GM23338 (cell line): ENCODE data around the gene FAM81A. TPM values are rescaled to one million over a fixed set of nuclear protein-coding genes. Genes with fewer than 3 reads are reported as not detected.

Source experiments
- ATAC-seq: fragments of 200-7000 bp; cut with Tn5 transposase; 3 replicates; pipeline ENCODE4 v1.9.1; 2020
- DNase-seq: peaks from one replicate; pipeline ENCODE4 v3.0.0-alpha.2; 2015; ENCODE audit warnings: low spot score
- H2AFZ ChIP-seq: fragments of 200-600 bp; sonication (generic); 2 replicates; pipeline ENCODE4 v1.8.0; 2016; ENCODE audit warnings: antibody characterized with exemption, mild to moderate bottlenecking, moderate library complexity
- H3F3A ChIP-seq: fragments of 200-600 bp; sonication (generic); replicated peaks from 2 replicates; pipeline ENCODE4 v1.8.0; 2017; ENCODE audit warnings: antibody characterized with exemption, mixed run types, low read depth
- H3K27ac ChIP-seq: fragments of 200-600 bp; sonication (generic); 2 replicates; pipeline ENCODE4 v1.6.1; 2016; ENCODE audit warnings: low read depth
- H3K27me3 ChIP-seq: fragments of 200-600 bp; sonication (generic); 2 replicates; pipeline ENCODE4 v1.8.0; 2016; ENCODE audit warnings: mild to moderate bottlenecking, mixed run types, moderate library complexity; ENCODE audit not compliant: insufficient read depth
- H3K36me3 ChIP-seq: fragments of 200-600 bp; sonication (generic); 2 replicates; pipeline ENCODE4 v1.8.0; 2016; ENCODE audit warnings: mild to moderate bottlenecking; ENCODE audit not compliant: insufficient read depth
- H3K4me1 ChIP-seq: fragments of 200-600 bp; sonication (generic); 2 replicates; pipeline ENCODE4 v1.8.0; 2016; ENCODE audit warnings: mild to moderate bottlenecking, moderate library complexity; ENCODE audit not compliant: insufficient read depth
- H3K4me2 ChIP-seq: fragments of 200-600 bp; sonication (generic); 2 replicates; pipeline ENCODE4 v1.7.1; 2017; ENCODE audit warnings: mixed run types
- H3K4me3 ChIP-seq: fragments of 200-600 bp; sonication (generic); 2 replicates; pipeline ENCODE4 v1.6.1; 2016; ENCODE audit warnings: mixed run types
- H3K79me2 ChIP-seq: fragments of 200-600 bp; sonication (generic); replicated peaks from 2 replicates; pipeline ENCODE4 v1.8.0; 2017; ENCODE audit warnings: mild to moderate bottlenecking; ENCODE audit not compliant: insufficient read depth
- H3K9me2 ChIP-seq: fragments of 200-600 bp; sonication (generic); 2 replicates; pipeline ENCODE4 v1.8.0; 2017; ENCODE audit not compliant: insufficient read depth
- H4K20me1 ChIP-seq: fragments of 200-600 bp; sonication (generic); replicated peaks from 2 replicates; pipeline ENCODE4 v1.8.0; 2017; ENCODE audit warnings: mild to moderate bottlenecking; ENCODE audit not compliant: insufficient read depth
- H3K27ac Mint-ChIP-seq: 2 replicates; pipeline ENCODE4 v1.8.0; 2020; ENCODE audit warnings: inconsistent platforms, mild to moderate bottlenecking, moderate library complexity, mixed read lengths
- H3K27me3 Mint-ChIP-seq: 3 replicates; pipeline ENCODE4 v1.8.0; 2022; ENCODE audit warnings: low read depth, mild to moderate bottlenecking, moderate library complexity, mixed read lengths, inconsistent platforms; ENCODE audit not compliant: insufficient read depth, poor library complexity
- H3K36me3 Mint-ChIP-seq: 3 replicates; pipeline ENCODE4 v1.8.0; 2021; ENCODE audit warnings: low read depth, mild to moderate bottlenecking, inconsistent platforms, moderate library complexity, mixed read lengths
- H3K4me1 Mint-ChIP-seq: 3 replicates; pipeline ENCODE4 v1.8.0; 2020; ENCODE audit warnings: mild to moderate bottlenecking, inconsistent platforms, mixed read lengths
- H3K4me3 Mint-ChIP-seq: 3 replicates; pipeline ENCODE4 v1.8.0; 2021; ENCODE audit warnings: moderate library complexity, mild to moderate bottlenecking, inconsistent platforms, mixed read lengths
- H3K9me3 Mint-ChIP-seq: 3 replicates; pipeline ENCODE4 v1.8.0; 2020; ENCODE audit warnings: moderate library complexity, mild to moderate bottlenecking, inconsistent platforms, mixed read lengths
- EZH2 ChIP-seq: fragments of 200-600 bp; sonication (generic); IDR thresholded peaks from one replicate; pipeline ENCODE4 v1.8.0; 2017; ENCODE audit warnings: antibody characterized with exemption, mild to moderate bottlenecking, low read depth; ENCODE audit not compliant: unreplicated experiment
- JUNB ChIP-seq: IDR thresholded peaks from one replicate; pipeline ENCODE4 v1.6.1; 2016; ENCODE audit warnings: antibody characterized with exemption; ENCODE audit not compliant: unreplicated experiment
- NANOG ChIP-seq: IDR thresholded peaks from 2 replicates; pipeline ENCODE4 v1.6.1; 2016; ENCODE audit warnings: antibody characterized with exemption, borderline replicate concordance
- POLR2AphosphoS5 ChIP-seq: IDR thresholded peaks from 2 replicates; pipeline ENCODE4 v1.6.1; 2016; ENCODE audit warnings: antibody characterized with exemption, low read depth
- STAT1 ChIP-seq: IDR thresholded peaks from one replicate; pipeline ENCODE4 v1.6.1; 2016; ENCODE audit warnings: antibody characterized with exemption; ENCODE audit not compliant: unreplicated experiment
- polyA plus RNA-seq: library from polyadenylated mRNA; unstranded; fragments of >200 nt; fragmentation: Nextera tagmentation; extraction: Ambion mirVana; gene quantifications from 2 replicates; pipeline ENCODE4 v1.2.1, GENCODE V29; 2016
- total RNA-seq: library from RNA; depleted of rRNA; stranded (reverse); fragments of >200 nt; shearing (Covaris generic); gene quantifications from 2 replicates; pipeline ENCODE4 v1.2.3, GENCODE V29; 2014
- TF ChIP-seq, protein P1 (sequence below): IDR thresholded peaks from one replicate; pipeline ENCODE4 v1.6.1; 2018; ENCODE audit warnings: antibody characterized with exemption; ENCODE audit not compliant: unreplicated experiment
- TF ChIP-seq, protein P2 (sequence below), 2 experiments: fragments of 200-600 bp in 1 of 2; sonication (generic) in 1 of 2; conservative IDR thresholded peaks; 2 replicates each; pipeline versions ENCODE4 v1.5.1 to v1.6.1; 2016 to 2017; ENCODE audit warnings: antibody characterized with exemption in 2 of 2, low read depth in 2 of 2, mild to moderate bottlenecking in 2 of 2, moderate library complexity in 1 of 2
- TF ChIP-seq, protein P3 (sequence below): IDR thresholded peaks from 2 replicates; pipeline ENCODE4 v1.6.1; 2016; ENCODE audit warnings: antibody characterized with exemption

Gene FAM81A
- total and polyA plus RNA-seq, 2 experiments from 2014 or later = 0.73 to 4.1 TPM

DNA sequence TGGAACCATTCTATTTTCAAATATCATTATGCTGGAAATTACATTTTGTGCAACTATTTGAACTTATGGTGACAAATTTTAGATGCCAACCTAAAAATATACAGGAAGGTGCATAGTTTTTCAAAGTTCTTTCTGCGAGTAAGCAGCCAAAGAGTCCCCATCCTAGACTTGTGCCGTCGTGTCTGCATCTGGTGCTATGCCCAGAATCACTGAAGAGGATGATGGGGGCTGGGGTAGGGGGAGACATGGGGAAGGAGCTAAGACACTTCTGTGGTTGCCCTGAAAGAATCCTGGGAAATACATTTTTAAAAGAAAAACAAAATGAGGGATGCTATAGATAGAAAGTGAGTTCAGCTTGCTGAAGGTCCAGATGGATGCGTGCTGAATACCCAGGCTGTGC is 21.2 kb upstream of the FAM81A start (continued):
- TF ChIP-seq, protein P1, sequence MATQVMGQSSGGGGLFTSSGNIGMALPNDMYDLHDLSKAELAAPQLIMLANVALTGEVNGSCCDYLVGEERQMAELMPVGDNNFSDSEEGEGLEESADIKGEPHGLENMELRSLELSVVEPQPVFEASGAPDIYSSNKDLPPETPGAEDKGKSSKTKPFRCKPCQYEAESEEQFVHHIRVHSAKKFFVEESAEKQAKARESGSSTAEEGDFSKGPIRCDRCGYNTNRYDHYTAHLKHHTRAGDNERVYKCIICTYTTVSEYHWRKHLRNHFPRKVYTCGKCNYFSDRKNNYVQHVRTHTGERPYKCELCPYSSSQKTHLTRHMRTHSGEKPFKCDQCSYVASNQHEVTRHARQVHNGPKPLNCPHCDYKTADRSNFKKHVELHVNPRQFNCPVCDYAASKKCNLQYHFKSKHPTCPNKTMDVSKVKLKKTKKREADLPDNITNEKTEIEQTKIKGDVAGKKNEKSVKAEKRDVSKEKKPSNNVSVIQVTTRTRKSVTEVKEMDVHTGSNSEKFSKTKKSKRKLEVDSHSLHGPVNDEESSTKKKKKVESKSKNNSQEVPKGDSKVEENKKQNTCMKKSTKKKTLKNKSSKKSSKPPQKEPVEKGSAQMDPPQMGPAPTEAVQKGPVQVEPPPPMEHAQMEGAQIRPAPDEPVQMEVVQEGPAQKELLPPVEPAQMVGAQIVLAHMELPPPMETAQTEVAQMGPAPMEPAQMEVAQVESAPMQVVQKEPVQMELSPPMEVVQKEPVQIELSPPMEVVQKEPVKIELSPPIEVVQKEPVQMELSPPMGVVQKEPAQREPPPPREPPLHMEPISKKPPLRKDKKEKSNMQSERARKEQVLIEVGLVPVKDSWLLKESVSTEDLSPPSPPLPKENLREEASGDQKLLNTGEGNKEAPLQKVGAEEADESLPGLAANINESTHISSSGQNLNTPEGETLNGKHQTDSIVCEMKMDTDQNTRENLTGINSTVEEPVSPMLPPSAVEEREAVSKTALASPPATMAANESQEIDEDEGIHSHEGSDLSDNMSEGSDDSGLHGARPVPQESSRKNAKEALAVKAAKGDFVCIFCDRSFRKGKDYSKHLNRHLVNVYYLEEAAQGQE = no peak
- TF ChIP-seq POLR2AphosphoS5 (no peak), EZH2 (no peak)

DNA sequence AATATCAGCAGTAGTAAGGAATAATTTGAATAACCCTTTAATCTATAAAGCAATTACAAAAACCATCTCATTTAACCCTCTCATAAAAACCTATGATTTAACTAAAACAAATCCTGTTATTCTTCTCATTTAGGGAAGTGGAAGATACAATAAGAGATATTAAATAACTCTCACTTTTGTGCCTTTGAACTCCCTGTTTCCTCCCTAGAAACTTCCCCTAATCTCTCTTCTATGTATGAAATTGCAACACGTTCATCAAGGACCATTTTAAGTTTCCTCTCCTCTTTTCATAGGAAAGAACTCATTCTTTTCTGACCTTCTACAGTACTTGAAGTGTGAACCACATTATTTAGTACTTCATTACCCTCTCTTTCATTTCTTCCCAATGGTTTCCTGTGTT is 18.8 kb upstream of the FAM81A start:
- no peak overlapping the region for H2AFZ ChIP-seq
- Mint-ChIP-seq H3K27me3 (peaks cover 2% of the 10 kb centered on the region), H3K36me3 (no peaks in the 10 kb centered on the region), H3K4me1 (peaks cover 17% of the 10 kb centered on the region), H3K9me3 (no peaks in the 10 kb centered on the region), H3K4me3 (no peak overlapping the region), H3K27ac (no peak overlapping the region)
- 0 out of 2 replicates have a peak, but pooled peaks cover 2% of the 10 kb centered on the region for H3K9me2 ChIP-seq
- ATAC-seq (no peak), DNase-seq (no peak)
- no peaks in the 10 kb centered on the region for H3F3A ChIP-seq
- no peaks in the 10 kb centered on the region for H4K20me1 ChIP-seq
- H3K4me1 ChIP-seq = peaks cover 4% of the 10 kb centered on the region; the same call in 1 of the 2 replicates
- no peak overlapping the region for H3K27ac ChIP-seq
- H3K4me3 ChIP-seq = no peak overlapping the region
- H3K4me2 ChIP-seq = no peak overlapping the region
- no peak for TF ChIP-seq NANOG
- no peaks in the 10 kb centered on the region for H3K36me3 ChIP-seq
- no peaks in the 10 kb centered on the region for H3K27me3 ChIP-seq
- H3K79me2 ChIP-seq = no peaks in the 10 kb centered on the region

DNA sequence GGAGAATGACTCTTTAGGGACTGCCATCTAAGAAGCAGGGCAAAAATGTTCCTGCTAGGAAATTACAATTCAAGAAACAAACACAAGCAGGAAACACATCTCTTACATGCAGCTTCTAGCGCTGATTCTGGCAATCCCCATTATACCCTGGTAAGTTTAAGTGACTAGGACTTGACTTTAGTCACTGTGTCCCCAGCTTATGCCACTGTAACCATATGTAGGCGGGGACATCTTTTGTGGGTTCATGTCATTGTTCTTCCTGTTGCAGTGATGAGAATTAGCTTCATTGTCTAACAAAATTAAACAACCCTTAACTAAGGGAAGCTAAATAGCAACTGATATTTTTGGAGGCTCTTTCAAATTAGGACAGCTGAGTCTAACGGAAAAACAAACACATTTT is 17.9 kb upstream of the FAM81A start:
- no peaks in the 10 kb centered on the region for H3K27me3 Mint-ChIP-seq
- H3K79me2 ChIP-seq = no peaks in the 10 kb centered on the region
- H3K27ac Mint-ChIP-seq = no peak overlapping the region
- no peaks in the 10 kb centered on the region for H3K27me3 ChIP-seq
- H3K9me2 ChIP-seq = 0 out of 2 replicates have a peak, but pooled peaks cover 2% of the 10 kb centered on the region
- no peak overlapping the region for H3K27ac ChIP-seq
- peaks cover 17% of the 10 kb centered on the region for H3K4me1 Mint-ChIP-seq
- no peaks in the 10 kb centered on the region for H3K36me3 Mint-ChIP-seq
- no peak overlapping the region for H3K4me3 ChIP-seq
- DNase-seq (no peak), ATAC-seq (no peak)
- no peaks in the 10 kb centered on the region for H3K36me3 ChIP-seq
- no peaks in the 10 kb centered on the region for H3F3A ChIP-seq
- H3K4me2 ChIP-seq = 0 out of 2 replicates have a peak overlapping the region, but pooled peaks have one; percentile 5
- H3K9me3 Mint-ChIP-seq = no peaks in the 10 kb centered on the region
- H3K4me1 ChIP-seq = peaks cover 4% of the 10 kb centered on the region; the same call in 1 of the 2 replicates
- H3K4me3 Mint-ChIP-seq = no peak overlapping the region
- H2AFZ ChIP-seq = no peak overlapping the region
- no peaks in the 10 kb centered on the region for H4K20me1 ChIP-seq
- TF ChIP-seq, protein P1 = no peak
- TF ChIP-seq STAT1 = no peak
- no peak for TF ChIP-seq JUNB
- no peak for TF ChIP-seq EZH2
- TF ChIP-seq, protein P2, sequence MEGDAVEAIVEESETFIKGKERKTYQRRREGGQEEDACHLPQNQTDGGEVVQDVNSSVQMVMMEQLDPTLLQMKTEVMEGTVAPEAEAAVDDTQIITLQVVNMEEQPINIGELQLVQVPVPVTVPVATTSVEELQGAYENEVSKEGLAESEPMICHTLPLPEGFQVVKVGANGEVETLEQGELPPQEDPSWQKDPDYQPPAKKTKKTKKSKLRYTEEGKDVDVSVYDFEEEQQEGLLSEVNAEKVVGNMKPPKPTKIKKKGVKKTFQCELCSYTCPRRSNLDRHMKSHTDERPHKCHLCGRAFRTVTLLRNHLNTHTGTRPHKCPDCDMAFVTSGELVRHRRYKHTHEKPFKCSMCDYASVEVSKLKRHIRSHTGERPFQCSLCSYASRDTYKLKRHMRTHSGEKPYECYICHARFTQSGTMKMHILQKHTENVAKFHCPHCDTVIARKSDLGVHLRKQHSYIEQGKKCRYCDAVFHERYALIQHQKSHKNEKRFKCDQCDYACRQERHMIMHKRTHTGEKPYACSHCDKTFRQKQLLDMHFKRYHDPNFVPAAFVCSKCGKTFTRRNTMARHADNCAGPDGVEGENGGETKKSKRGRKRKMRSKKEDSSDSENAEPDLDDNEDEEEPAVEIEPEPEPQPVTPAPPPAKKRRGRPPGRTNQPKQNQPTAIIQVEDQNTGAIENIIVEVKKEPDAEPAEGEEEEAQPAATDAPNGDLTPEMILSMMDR (conservative IDR thresholded peaks at IDR 0.05; ENCODE audit: low read depth in 2 of 2) = no peak
- TF ChIP-seq, protein P3, sequence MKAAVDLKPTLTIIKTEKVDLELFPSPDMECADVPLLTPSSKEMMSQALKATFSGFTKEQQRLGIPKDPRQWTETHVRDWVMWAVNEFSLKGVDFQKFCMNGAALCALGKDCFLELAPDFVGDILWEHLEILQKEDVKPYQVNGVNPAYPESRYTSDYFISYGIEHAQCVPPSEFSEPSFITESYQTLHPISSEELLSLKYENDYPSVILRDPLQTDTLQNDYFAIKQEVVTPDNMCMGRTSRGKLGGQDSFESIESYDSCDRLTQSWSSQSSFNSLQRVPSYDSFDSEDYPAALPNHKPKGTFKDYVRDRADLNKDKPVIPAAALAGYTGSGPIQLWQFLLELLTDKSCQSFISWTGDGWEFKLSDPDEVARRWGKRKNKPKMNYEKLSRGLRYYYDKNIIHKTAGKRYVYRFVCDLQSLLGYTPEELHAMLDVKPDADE = no peak
